Urinary bladder (tissue), 4 donors: ENCODE results near the gene TSPAN6. TPM values are rescaled to one million over a fixed set of nuclear protein-coding genes. Genes with fewer than 3 reads are reported as not detected.

Experiments
- DNase-seq: peaks from one replicate; pipeline ENCODE4 v3.0.0-alpha.2; 2015; ENCODE audit errors: extremely low spot score
- H3K27ac ChIP-seq: one replicate; pipeline ENCODE4 v1.5.1; 2013; ENCODE audit warnings: low read depth, mild to moderate bottlenecking, moderate library complexity
- H3K36me3 ChIP-seq: one replicate; pipeline ENCODE4 v1.6.1; 2013; ENCODE audit warnings: mild to moderate bottlenecking, moderate library complexity; ENCODE audit not compliant: insufficient read depth
- H3K4me1 ChIP-seq: one replicate; pipeline ENCODE4 v1.6.1; 2013; ENCODE audit warnings: mild to moderate bottlenecking, moderate library complexity; ENCODE audit not compliant: insufficient read depth
- H3K4me3 ChIP-seq: one replicate; pipeline ENCODE4 v1.5.1; 2013; ENCODE audit warnings: low read depth, low read length
- WGBS: extraction: QIAGEN DNeasy Blood & Tissue Kit; methylation state at CpG from one replicate; pipeline ENCODE4 v1.1.7; 2013; 5-methylcytosine and 5-hydroxymethylcytosine counted together
- polyA plus RNA-seq: library from polyadenylated mRNA; stranded (reverse); fragments of 200-250 nt; gene quantifications from one replicate; pipeline ENCODE4 v1.2.3, GENCODE V29; 2013
- total RNA-seq: library from RNA; depleted of rRNA; stranded (reverse); fragments of >200 nt; gene quantifications from one replicate; pipeline ENCODE4 v1.2.3, GENCODE V29; 2014
- donor health status: healthy with polysubstance abuse.
- donor health status: healthy.

TSPAN6 gene
- total and polyA plus RNA-seq, 2 donors = 22.6 to 76.8 TPM

- no peaks in the 10 kb centered on the region for H3K36me3 ChIP-seq
- no peaks in the 10 kb centered on the region for H3K4me1 ChIP-seq
- WGBS = 73% methylated on average over 3 of the region's 3 CpGs
- no peak overlapping the region for H3K4me3 ChIP-seq
- no peak for DNase-seq
- peak overlapping the region; percentile 10 for H3K27ac ChIP-seq
Observed at GRCh38 chrX:100642290-100642689, 5.7 kb upstream of the TSPAN6 start.

GRCh38 chrX:100635989-100636320 is 651 bp downstream of the TSPAN6 start:
- no peak for DNase-seq
- no peaks in the 10 kb centered on the region for H3K36me3 ChIP-seq
- no peaks in the 10 kb centered on the region for H3K4me1 ChIP-seq
- peak overlapping the region; percentile 58 for H3K4me3 ChIP-seq
- WGBS = 16% methylated on average over 8 of the region's 8 CpGs
- no peak overlapping the region for H3K27ac ChIP-seq

GRCh38 chrX:100635040-100635439 is 1.6 kb downstream of the TSPAN6 start:
- no peaks in the 10 kb centered on the region for H3K36me3 ChIP-seq
- 41% methylated on average over 5 of the region's 5 CpGs for WGBS

GRCh38 chrX:100625985-100626491 is 10.6 kb downstream of the TSPAN6 start:
- Histone ChIP-seq H3K4me3 (no peak overlapping the region), H3K27ac (no peak overlapping the region), H3K36me3 (no peaks in the 10 kb centered on the region), H3K4me1 (no peaks in the 10 kb centered on the region)
- 80% methylated on average over 5 of the region's 5 CpGs for WGBS
- DNase-seq = no peak

More at GRCh38 chrX:100635040-100635439, 1.6 kb downstream of the TSPAN6 start:
- Histone ChIP-seq H3K4me1 (no peaks in the 10 kb centered on the region), H3K4me3 (no peak overlapping the region), H3K27ac (no peak overlapping the region)
- no peak for DNase-seq

GRCh38 chrX:100623001-100623400 is 13.6 kb downstream of the TSPAN6 start:
- Histone ChIP-seq H3K36me3 (no peaks in the 10 kb centered on the region), H3K27ac (no peak overlapping the region), H3K4me1 (no peaks in the 10 kb centered on the region), H3K4me3 (no peak overlapping the region)
- WGBS = 81% methylated on average over 4 of the region's 4 CpGs
- DNase-seq = no peak

- no peaks in the 10 kb centered on the region for H3K36me3 ChIP-seq
- no peaks in the 10 kb centered on the region for H3K4me1 ChIP-seq
- no peak overlapping the region for H3K27ac ChIP-seq
- H3K4me3 ChIP-seq = no peak overlapping the region
- 11% methylated on average over 3 of the region's 3 CpGs for WGBS
- DNase-seq = no peak
Observed at GRCh38 chrX:100615005-100615404, 21.6 kb downstream of the TSPAN6 start.

GRCh38 chrX:100611951-100612350 is 24.7 kb downstream of the TSPAN6 start:
- no peaks in the 10 kb centered on the region for H3K4me1 ChIP-seq
- no peak for DNase-seq
- no peaks in the 10 kb centered on the region for H3K36me3 ChIP-seq
- no peak overlapping the region for H3K27ac ChIP-seq
- 85% methylated on average over 5 of the region's 5 CpGs for WGBS
- H3K4me3 ChIP-seq = no peak overlapping the region

GRCh38 chrX:100609591-100609990 is 27.0 kb downstream of the TSPAN6 start:
- Histone ChIP-seq H3K4me3 (no peak overlapping the region), H3K27ac (no peak overlapping the region), H3K36me3 (no peaks in the 10 kb centered on the region), H3K4me1 (no peaks in the 10 kb centered on the region)
- WGBS = 13% methylated on average over 1 of the region's 1 CpG
- DNase-seq = no peak

- Histone ChIP-seq H3K36me3 (no peaks in the 10 kb centered on the region), H3K4me3 (no peak overlapping the region), H3K27ac (no peak overlapping the region), H3K4me1 (no peaks in the 10 kb centered on the region)
- 67% methylated on average over 1 of the region's 1 CpG for WGBS
- no peak for DNase-seq
Observed at GRCh38 chrX:100606753-100607152, 29.9 kb downstream of the TSPAN6 start.

- H3K4me3 ChIP-seq = no peak overlapping the region
- no peaks in the 10 kb centered on the region for H3K36me3 ChIP-seq
- DNase-seq = no peak
- 83% methylated on average over 1 of the region's 1 CpG for WGBS
- no peak overlapping the region for H3K27ac ChIP-seq
- no peaks in the 10 kb centered on the region for H3K4me1 ChIP-seq
Observed at GRCh38 chrX:100600758-100601157, 35.8 kb downstream of the TSPAN6 start.

GRCh38 chrX:100600340-100600739 is 36.3 kb downstream of the TSPAN6 start:
- Histone ChIP-seq H3K4me1 (no peaks in the 10 kb centered on the region), H3K27ac (no peak overlapping the region), H3K36me3 (no peaks in the 10 kb centered on the region), H3K4me3 (no peak overlapping the region)
- DNase-seq = no peak

GRCh38 chrX:100599456-100599855 is 37.1 kb downstream of the TSPAN6 start:
- WGBS = 66% methylated on average over 9 of the region's 9 CpGs
- H3K27ac ChIP-seq = no peak overlapping the region
- H3K4me3 ChIP-seq = no peak overlapping the region
- DNase-seq = no peak
- no peaks in the 10 kb centered on the region for H3K36me3 ChIP-seq
- H3K4me1 ChIP-seq = no peaks in the 10 kb centered on the region

- Histone ChIP-seq H3K4me1 (no peaks in the 10 kb centered on the region), H3K4me3 (no peak overlapping the region), H3K36me3 (no peaks in the 10 kb centered on the region), H3K27ac (no peak overlapping the region)
- no peak for DNase-seq
- WGBS = 47% methylated on average over 2 of the region's 2 CpGs
Observed at GRCh38 chrX:100596601-100597000, 40.0 kb downstream of the TSPAN6 start.

GRCh38 chrX:100593581-100593980 is 43.0 kb downstream of the TSPAN6 start:
- DNase-seq = no peak
- no peak overlapping the region for H3K4me3 ChIP-seq
- H3K4me1 ChIP-seq = no peaks in the 10 kb centered on the region
- H3K36me3 ChIP-seq = no peaks in the 10 kb centered on the region
- no peak overlapping the region for H3K27ac ChIP-seq
- 24% methylated on average over 2 of the region's 2 CpGs for WGBS

- Histone ChIP-seq H3K4me3 (no peak overlapping the region), H3K36me3 (no peaks in the 10 kb centered on the region), H3K4me1 (no peaks in the 10 kb centered on the region), H3K27ac (no peak overlapping the region)
- 25% methylated on average over 2 of the region's 2 CpGs for WGBS
- no peak for DNase-seq
Observed at GRCh38 chrX:100593126-100593525, 43.5 kb downstream of the TSPAN6 start.
